ENCODE measurements around the gene L1CAM. TPM values are rescaled to one million over a fixed set of nuclear protein-coding genes. Genes with fewer than 3 reads are reported as not detected.

The L1CAM gene
- total and polyA plus RNA-seq, 9 of the 15 experiments (the other 6 are each of a cell fraction or from before 2014, with no cell fraction given): 0.09 to 0.86 (median 0.26) TPM; not detected in 3

GRCh38 chrX:153828308-153828707 is 57.7 kb downstream of the L1CAM start:
- H3K9me1 ChIP-seq (ENCODE audit: control insufficient read depth, insufficient read depth, low read length): no peaks in the 10 kb centered on the region
- DNase-seq (ENCODE audit: extremely low read depth in 1 of 4, low spot score in 3 of 4) (no peak), ATAC-seq (no peak), FAIRE-seq (no peak)
- H3K79me2 ChIP-seq (ENCODE audit: control insufficient read depth, insufficient read depth, low read length): no peaks in the 10 kb centered on the region
- peaks cover 25 to 68% of the 10 kb centered on the region in 2 experiments; a peak in 4 of 5 replicates for H3K27me3 ChIP-seq (ENCODE audit: control insufficient read depth in 2 of 2, insufficient read depth in 2 of 2, low read length in 2 of 2)
- BruUV-seq (replicated peaks): no TSS peak
- H3K4me3 ChIP-seq: no peak overlapping the region
- no peak overlapping the region for H2AFZ ChIP-seq (ENCODE audit: low read depth, low read length)
- no peak overlapping the region for H3K9ac ChIP-seq (ENCODE audit: insufficient read depth in 1 of 2, low read depth in 2 of 2, low read length in 2 of 2)
- in situ Hi-C loops (cut with MboI): no loop called here
- intact Hi-C loops (cut with micrococcal nuclease): no loop called here
- peaks cover 0 to 28% of the 10 kb centered on the region in 2 experiments; a peak in 2 of 5 replicates for H3K4me1 ChIP-seq (replicated peaks in 1 of 2; ENCODE audit: control insufficient read depth in 2 of 2, insufficient read depth in 2 of 2, low read length in 2 of 2)
- TF ChIP-seq HDAC3 (IDR thresholded peaks at IDR 0.05; ENCODE audit: borderline replicate concordance, partially characterized antibody) (no peak), TEAD4 (IDR thresholded peaks at IDR 0.05; ENCODE audit: low read length) (no peak), TEAD4 (CRISPR knock-in tag; IDR thresholded peaks at IDR 0.05; ENCODE audit: borderline replicate concordance) (no peak), ZNF76 (CRISPR knock-in tag; IDR thresholded peaks at IDR 0.05; ENCODE audit: borderline replicate concordance) (no peak), MAFK (IDR thresholded peaks at IDR 0.05; ENCODE audit: low read length) (no peak), BMI1 (IDR thresholded peaks at IDR 0.05; ENCODE audit: low read length) (no peak)
- H3K9me3 ChIP-seq (replicated peaks; ENCODE audit: control insufficient read depth, insufficient read depth, low read depth, low read length): no peaks in the 10 kb centered on the region
- ChIA-PET POLR2A (no interaction called here), CTCF (ENCODE audit: low intra/inter-chr PET ratio) (no interaction called here)
- H3K4me2 ChIP-seq (ENCODE audit: insufficient read depth, low read length): no peak overlapping the region
- H3K27ac ChIP-seq (ENCODE audit: extremely low read depth, low read depth, low read length): no peak overlapping the region
- H3K36me3 ChIP-seq (ENCODE audit: control insufficient read depth, insufficient read depth, low read length): no peaks in the 10 kb centered on the region
- WGBS (ENCODE audit: insufficient coverage, low coverage, missing lambda C conversion rate): 23% methylated on average over 14 of the region's 17 CpGs
- 0 out of 2 replicates have a peak, but pooled peaks cover 3% of the 10 kb centered on the region for H4K20me1 ChIP-seq (replicated peaks; ENCODE audit: control insufficient read depth, insufficient read depth, low read length)

GRCh38 chrX:153827903-153828302 is 58.1 kb downstream of the L1CAM start:
- CTCF ChIA-PET (ENCODE audit: low intra/inter-chr PET ratio): no interaction called here
- Histone ChIP-seq H3K4me2 (ENCODE audit: insufficient read depth, low read length) (no peak overlapping the region), H3K79me2 (ENCODE audit: control insufficient read depth, insufficient read depth, low read length) (no peaks in the 10 kb centered on the region), H4K20me1 (replicated peaks; ENCODE audit: control insufficient read depth, insufficient read depth, low read length) (0 out of 2 replicates have a peak, but pooled peaks cover 3% of the 10 kb centered on the region), H3K4me1 (replicated peaks in 1 of 2; ENCODE audit: control insufficient read depth in 2 of 2, insufficient read depth in 2 of 2, low read length in 2 of 2) (peaks cover 0 to 28% of the 10 kb centered on the region in 2 experiments; a peak in 2 of 5 replicates), H3K36me3 (ENCODE audit: control insufficient read depth, insufficient read depth, low read length) (no peaks in the 10 kb centered on the region), H3K9ac (ENCODE audit: insufficient read depth in 1 of 2, low read depth in 2 of 2, low read length in 2 of 2) (no peak overlapping the region), H3K4me3 (no peak overlapping the region), H3K9me3 (replicated peaks; ENCODE audit: control insufficient read depth, insufficient read depth, low read depth, low read length) (no peaks in the 10 kb centered on the region), H2AFZ (ENCODE audit: low read depth, low read length) (no peak overlapping the region), H3K27ac (ENCODE audit: extremely low read depth, low read depth, low read length) (no peak overlapping the region), H3K9me1 (ENCODE audit: control insufficient read depth, insufficient read depth, low read length) (no peaks in the 10 kb centered on the region), H3K27me3 (ENCODE audit: control insufficient read depth in 2 of 2, insufficient read depth in 2 of 2, low read length in 2 of 2) (peaks cover 25 to 66% of the 10 kb centered on the region in 2 experiments; a peak in 4 of 5 replicates)
- in situ Hi-C loops (cut with MboI) (no loop called here), intact Hi-C loops (cut with micrococcal nuclease) (no loop called here)
- no peak for DNase-seq (ENCODE audit: extremely low read depth in 1 of 4, low spot score in 3 of 4)
- no peak for FAIRE-seq
- POLR2A ChIA-PET: no interaction called here
- WGBS (ENCODE audit: insufficient coverage, low coverage, missing lambda C conversion rate): 51% methylated on average over 4 of the region's 9 CpGs
- no peak for ATAC-seq
- TF ChIP-seq ZNF282 (CRISPR knock-in tag; IDR thresholded peaks at IDR 0.05) (no peak), MEF2D (tag; conservative IDR thresholded peaks at IDR 0.05; ENCODE audit: low read depth) (no peak), NCOA1 (IDR thresholded peaks at IDR 0.05; ENCODE audit: low read depth) (no peak), HMG20A (CRISPR knock-in tag; conservative IDR thresholded peaks at IDR 0.05) (no peak)
- BruUV-seq (replicated peaks): no TSS peak

Measured in K562 (cell line).